SK-N-SH treated with all-trans-retinoic acid at 6 μM for 48 hours (cell line): Measurements from ENCODE around the gene RHBDF2.

Source experiments
- ATAC-seq: fragments of 200-7000 bp; cut with Tn5 transposase; 3 replicates; pipeline ENCODE4 v1.9.1; 2020; ENCODE audit warnings: mild to moderate bottlenecking, moderate library complexity
- ARNTL ChIP-seq: fragments of 450-650 bp; formaldehyde crosslinking; IDR thresholded peaks from 2 replicates; pipeline ENCODE4 v1.5.0; 2020; ENCODE audit warnings: low read depth, mild to moderate bottlenecking, moderate library complexity, borderline replicate concordance
- BACH2 ChIP-seq: fragments of 250-450 bp; sonication (Bioruptor Pico); IDR thresholded peaks from 2 replicates; pipeline ENCODE4 v1.9.0; 2021; ENCODE audit warnings: mild to moderate bottlenecking, borderline replicate concordance
- CSDC2 ChIP-seq: fragments of 250-450 bp; sonication (Bioruptor Pico); IDR thresholded peaks from 2 replicates; pipeline ENCODE4 v1.5.0; 2020; ENCODE audit warnings: mild to moderate bottlenecking, moderate library complexity
- ESRRG ChIP-seq: fragments of 250-450 bp; sonication (Bioruptor Pico); IDR thresholded peaks from 2 replicates; pipeline ENCODE4 v1.6.1; 2021; ENCODE audit warnings: mild to moderate bottlenecking
- GLIS3 ChIP-seq: fragments of 250-450 bp; sonication (Bioruptor Pico); IDR thresholded peaks from 2 replicates; pipeline ENCODE4 v1.5.0; 2020; ENCODE audit warnings: mild to moderate bottlenecking, moderate library complexity
- OSR1 ChIP-seq: fragments of 250-450 bp; sonication (Bioruptor Pico); IDR thresholded peaks from 2 replicates; pipeline ENCODE4 v1.8.0; 2022; ENCODE audit warnings: moderate library complexity, mild to moderate bottlenecking, inconsistent platforms
- PPARA ChIP-seq: fragments of 250-450 bp; sonication (Bioruptor Pico); IDR thresholded peaks from 2 replicates; pipeline ENCODE4 v1.5.0; 2020; ENCODE audit warnings: mild to moderate bottlenecking, borderline replicate concordance
- RARB ChIP-seq: fragments of 250-450 bp; sonication (Bioruptor Pico); IDR thresholded peaks from 2 replicates; pipeline ENCODE4 v1.8.0; 2021; ENCODE audit warnings: mild to moderate bottlenecking, moderate library complexity
- SNAI2 ChIP-seq: fragments of 250-450 bp; sonication (Bioruptor Pico); IDR thresholded peaks from 2 replicates; pipeline ENCODE4 v1.5.0; 2020; ENCODE audit warnings: mild to moderate bottlenecking, moderate library complexity
- TCF4 ChIP-seq: fragments of 250-450 bp; sonication (Bioruptor Pico); IDR thresholded peaks from 2 replicates; pipeline ENCODE4 v1.8.0; 2021; ENCODE audit warnings: mild to moderate bottlenecking, moderate library complexity, borderline replicate concordance
- TOX ChIP-seq: fragments of 250-450 bp; sonication (Bioruptor Pico); IDR thresholded peaks from 2 replicates; pipeline ENCODE4 v1.8.0; 2021; ENCODE audit warnings: mild to moderate bottlenecking, moderate library complexity, borderline replicate concordance
- ZC3H10 ChIP-seq: fragments of 250-450 bp; sonication (Bioruptor Pico); IDR thresholded peaks from 2 replicates; pipeline ENCODE4 v1.5.1; 2021; ENCODE audit warnings: mild to moderate bottlenecking, moderate library complexity
- ZFP3 ChIP-seq: fragments of 250-450 bp; sonication (Bioruptor Pico); IDR thresholded peaks from 2 replicates; pipeline ENCODE4 v1.5.0; 2020; ENCODE audit warnings: mild to moderate bottlenecking, moderate library complexity
- ZFP30 ChIP-seq: fragments of 450-650 bp; formaldehyde crosslinking; IDR thresholded peaks from 2 replicates; pipeline ENCODE4 v1.5.0; 2022; ENCODE audit warnings: mild to moderate bottlenecking, moderate library complexity
- ZNF565 ChIP-seq: fragments of 450-650 bp; formaldehyde crosslinking; conservative IDR thresholded peaks from 2 replicates; pipeline ENCODE4 v1.5.0; 2020; ENCODE audit warnings: low read depth, mild to moderate bottlenecking, moderate library complexity
- ZNF70 ChIP-seq: fragments of 450-650 bp; formaldehyde crosslinking; IDR thresholded peaks from 2 replicates; pipeline ENCODE4 v1.5.0; 2020; ENCODE audit warnings: mild to moderate bottlenecking, moderate library complexity
- ZNF8 ChIP-seq: fragments of 450-650 bp; formaldehyde crosslinking; IDR thresholded peaks from 2 replicates; pipeline ENCODE4 v1.5.0; 2020; ENCODE audit warnings: mild to moderate bottlenecking, moderate library complexity
- TF ChIP-seq, protein P1 (sequence below): fragments of 250-450 bp; sonication (Bioruptor Pico); IDR thresholded peaks from 2 replicates; pipeline ENCODE4 v1.5.0; 2020; ENCODE audit warnings: mild to moderate bottlenecking, moderate library complexity
- TF ChIP-seq, protein P2 (sequence below): fragments of 250-450 bp; sonication (Bioruptor Pico); IDR thresholded peaks from 2 replicates; pipeline ENCODE4 v1.5.1; 2021; ENCODE audit warnings: mild to moderate bottlenecking, moderate library complexity
- TF ChIP-seq, protein P3 (sequence below): fragments of 250-450 bp; sonication (Bioruptor Pico); IDR thresholded peaks from 2 replicates; pipeline ENCODE4 v1.8.0; 2020; ENCODE audit warnings: mild to moderate bottlenecking, moderate library complexity, borderline replicate concordance
- TF ChIP-seq, protein P4 (sequence below): fragments of 250-450 bp; sonication (Bioruptor Pico); IDR thresholded peaks from 2 replicates; pipeline ENCODE4 v1.5.1; 2020; ENCODE audit warnings: low read depth, mild to moderate bottlenecking, moderate library complexity
- TF ChIP-seq, protein P5 (sequence below): fragments of 250-450 bp; sonication (Bioruptor Pico); IDR thresholded peaks from 2 replicates; pipeline ENCODE4 v1.8.0; 2021; ENCODE audit warnings: low read depth, mild to moderate bottlenecking, moderate library complexity, borderline replicate concordance

The RHBDF2 gene

DNA sequence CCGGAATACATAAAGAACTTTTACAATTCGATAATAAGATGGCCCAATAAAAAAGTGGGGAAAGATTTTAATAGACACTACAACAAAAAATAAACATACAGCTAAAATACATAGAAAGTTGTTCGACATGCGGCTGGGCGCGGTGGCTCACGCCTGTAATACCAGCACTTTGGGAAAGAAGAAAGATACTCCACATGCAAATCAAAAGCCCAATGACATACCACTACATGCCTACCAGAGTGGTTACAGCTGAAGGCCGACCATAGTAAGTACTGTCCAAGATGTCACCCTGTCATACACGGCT lies 47.9 kb upstream of the RHBDF2 start:
- ATAC-seq: no peak
- TF ChIP-seq ZNF8 (no peak), RARB (no peak), ZNF565 (CRISPR knock-in tag) (no peak), OSR1 (CRISPR knock-in tag) (no peak), ZC3H10 (CRISPR knock-in tag) (no peak), PPARA (CRISPR knock-in tag) (no peak), GLIS3 (CRISPR knock-in tag) (no peak), ESRRG (CRISPR knock-in tag) (no peak), TOX (CRISPR knock-in tag) (no peak), CSDC2 (CRISPR knock-in tag) (no peak), ARNTL (CRISPR knock-in tag) (no peak), ZNF70 (no peak), SNAI2 (no peak), ZFP30 (no peak), BACH2 (no peak), TCF4 (no peak)
- TF ChIP-seq, protein P1, sequence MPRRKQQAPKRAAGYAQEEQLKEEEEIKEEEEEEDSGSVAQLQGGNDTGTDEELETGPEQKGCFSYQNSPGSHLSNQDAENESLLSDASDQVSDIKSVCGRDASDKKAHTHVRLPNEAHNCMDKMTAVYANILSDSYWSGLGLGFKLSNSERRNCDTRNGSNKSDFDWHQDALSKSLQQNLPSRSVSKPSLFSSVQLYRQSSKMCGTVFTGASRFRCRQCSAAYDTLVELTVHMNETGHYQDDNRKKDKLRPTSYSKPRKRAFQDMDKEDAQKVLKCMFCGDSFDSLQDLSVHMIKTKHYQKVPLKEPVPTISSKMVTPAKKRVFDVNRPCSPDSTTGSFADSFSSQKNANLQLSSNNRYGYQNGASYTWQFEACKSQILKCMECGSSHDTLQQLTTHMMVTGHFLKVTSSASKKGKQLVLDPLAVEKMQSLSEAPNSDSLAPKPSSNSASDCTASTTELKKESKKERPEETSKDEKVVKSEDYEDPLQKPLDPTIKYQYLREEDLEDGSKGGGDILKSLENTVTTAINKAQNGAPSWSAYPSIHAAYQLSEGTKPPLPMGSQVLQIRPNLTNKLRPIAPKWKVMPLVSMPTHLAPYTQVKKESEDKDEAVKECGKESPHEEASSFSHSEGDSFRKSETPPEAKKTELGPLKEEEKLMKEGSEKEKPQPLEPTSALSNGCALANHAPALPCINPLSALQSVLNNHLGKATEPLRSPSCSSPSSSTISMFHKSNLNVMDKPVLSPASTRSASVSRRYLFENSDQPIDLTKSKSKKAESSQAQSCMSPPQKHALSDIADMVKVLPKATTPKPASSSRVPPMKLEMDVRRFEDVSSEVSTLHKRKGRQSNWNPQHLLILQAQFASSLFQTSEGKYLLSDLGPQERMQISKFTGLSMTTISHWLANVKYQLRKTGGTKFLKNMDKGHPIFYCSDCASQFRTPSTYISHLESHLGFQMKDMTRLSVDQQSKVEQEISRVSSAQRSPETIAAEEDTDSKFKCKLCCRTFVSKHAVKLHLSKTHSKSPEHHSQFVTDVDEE (CRISPR knock-in tag): no peak
- TF ChIP-seq, protein P2, sequence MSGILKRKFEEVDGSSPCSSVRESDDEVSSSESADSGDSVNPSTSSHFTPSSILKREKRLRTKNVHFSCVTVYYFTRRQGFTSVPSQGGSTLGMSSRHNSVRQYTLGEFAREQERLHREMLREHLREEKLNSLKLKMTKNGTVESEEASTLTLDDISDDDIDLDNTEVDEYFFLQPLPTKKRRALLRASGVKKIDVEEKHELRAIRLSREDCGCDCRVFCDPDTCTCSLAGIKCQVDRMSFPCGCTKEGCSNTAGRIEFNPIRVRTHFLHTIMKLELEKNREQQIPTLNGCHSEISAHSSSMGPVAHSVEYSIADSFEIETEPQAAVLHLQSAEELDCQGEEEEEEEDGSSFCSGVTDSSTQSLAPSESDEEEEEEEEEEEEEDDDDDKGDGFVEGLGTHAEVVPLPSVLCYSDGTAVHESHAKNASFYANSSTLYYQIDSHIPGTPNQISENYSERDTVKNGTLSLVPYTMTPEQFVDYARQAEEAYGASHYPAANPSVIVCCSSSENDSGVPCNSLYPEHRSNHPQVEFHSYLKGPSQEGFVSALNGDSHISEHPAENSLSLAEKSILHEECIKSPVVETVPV: no peak
- TF ChIP-seq, protein P3, sequence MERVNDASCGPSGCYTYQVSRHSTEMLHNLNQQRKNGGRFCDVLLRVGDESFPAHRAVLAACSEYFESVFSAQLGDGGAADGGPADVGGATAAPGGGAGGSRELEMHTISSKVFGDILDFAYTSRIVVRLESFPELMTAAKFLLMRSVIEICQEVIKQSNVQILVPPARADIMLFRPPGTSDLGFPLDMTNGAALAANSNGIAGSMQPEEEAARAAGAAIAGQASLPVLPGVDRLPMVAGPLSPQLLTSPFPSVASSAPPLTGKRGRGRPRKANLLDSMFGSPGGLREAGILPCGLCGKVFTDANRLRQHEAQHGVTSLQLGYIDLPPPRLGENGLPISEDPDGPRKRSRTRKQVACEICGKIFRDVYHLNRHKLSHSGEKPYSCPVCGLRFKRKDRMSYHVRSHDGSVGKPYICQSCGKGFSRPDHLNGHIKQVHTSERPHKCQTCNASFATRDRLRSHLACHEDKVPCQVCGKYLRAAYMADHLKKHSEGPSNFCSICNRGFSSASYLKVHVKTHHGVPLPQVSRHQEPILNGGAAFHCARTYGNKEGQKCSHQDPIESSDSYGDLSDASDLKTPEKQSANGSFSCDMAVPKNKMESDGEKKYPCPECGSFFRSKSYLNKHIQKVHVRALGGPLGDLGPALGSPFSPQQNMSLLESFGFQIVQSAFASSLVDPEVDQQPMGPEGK (CRISPR knock-in tag): no peak
- TF ChIP-seq, protein P4, sequence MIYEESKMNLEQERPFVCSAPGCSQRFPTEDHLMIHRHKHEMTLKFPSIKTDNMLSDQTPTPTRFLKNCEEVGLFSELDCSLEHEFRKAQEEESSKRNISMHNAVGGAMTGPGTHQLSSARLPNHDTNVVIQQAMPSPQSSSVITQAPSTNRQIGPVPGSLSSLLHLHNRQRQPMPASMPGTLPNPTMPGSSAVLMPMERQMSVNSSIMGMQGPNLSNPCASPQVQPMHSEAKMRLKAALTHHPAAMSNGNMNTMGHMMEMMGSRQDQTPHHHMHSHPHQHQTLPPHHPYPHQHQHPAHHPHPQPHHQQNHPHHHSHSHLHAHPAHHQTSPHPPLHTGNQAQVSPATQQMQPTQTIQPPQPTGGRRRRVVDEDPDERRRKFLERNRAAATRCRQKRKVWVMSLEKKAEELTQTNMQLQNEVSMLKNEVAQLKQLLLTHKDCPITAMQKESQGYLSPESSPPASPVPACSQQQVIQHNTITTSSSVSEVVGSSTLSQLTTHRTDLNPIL: no peak

DNA sequence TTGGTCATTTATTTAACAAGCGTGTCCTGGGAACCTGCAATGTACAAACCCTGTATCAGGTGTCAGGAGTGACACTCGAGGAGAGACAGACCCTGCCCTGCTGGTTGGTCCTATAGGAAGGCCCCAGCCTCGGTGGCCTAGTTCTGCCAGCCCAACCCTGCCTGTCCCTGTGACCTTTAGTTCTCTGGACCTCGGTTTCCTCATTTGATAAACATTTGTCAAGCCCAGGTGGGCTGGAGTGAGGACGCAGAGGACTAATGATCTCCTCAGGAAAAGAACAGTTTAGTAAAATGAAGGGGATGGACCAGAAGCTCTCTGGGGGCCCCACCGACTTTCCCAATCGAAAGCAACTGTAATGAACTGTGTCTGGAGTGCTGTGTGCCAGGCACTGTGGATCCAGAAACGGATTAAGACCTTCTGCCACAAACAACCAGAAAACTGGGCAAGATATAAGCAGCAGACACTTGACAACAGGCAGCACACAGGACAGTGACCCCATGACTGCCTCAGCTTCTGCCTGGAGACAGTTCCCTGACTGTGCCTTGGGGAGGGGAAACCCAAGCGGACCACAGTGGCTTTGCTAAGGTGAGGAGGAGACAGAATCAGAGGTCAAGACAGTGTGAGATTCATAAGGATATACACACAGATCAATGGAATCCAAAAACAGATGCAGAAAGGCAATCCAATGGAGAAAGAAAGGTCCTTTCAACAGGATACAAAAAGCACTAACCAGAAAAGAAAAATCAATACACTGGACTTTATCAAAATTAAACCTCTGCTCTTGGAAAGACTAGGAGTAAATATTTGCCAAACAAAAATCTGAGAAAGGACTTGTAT lies 47.4 kb upstream of the RHBDF2 start:
- no peak for ATAC-seq
- TF ChIP-seq RARB (no peak), TOX (CRISPR knock-in tag) (no peak), ZNF70 (no peak), GLIS3 (CRISPR knock-in tag) (no peak), ZNF565 (CRISPR knock-in tag) (no peak), ZC3H10 (CRISPR knock-in tag) (no peak), ZNF8 (no peak), CSDC2 (CRISPR knock-in tag) (no peak), ZFP3 (CRISPR knock-in tag) (no peak)

DNA sequence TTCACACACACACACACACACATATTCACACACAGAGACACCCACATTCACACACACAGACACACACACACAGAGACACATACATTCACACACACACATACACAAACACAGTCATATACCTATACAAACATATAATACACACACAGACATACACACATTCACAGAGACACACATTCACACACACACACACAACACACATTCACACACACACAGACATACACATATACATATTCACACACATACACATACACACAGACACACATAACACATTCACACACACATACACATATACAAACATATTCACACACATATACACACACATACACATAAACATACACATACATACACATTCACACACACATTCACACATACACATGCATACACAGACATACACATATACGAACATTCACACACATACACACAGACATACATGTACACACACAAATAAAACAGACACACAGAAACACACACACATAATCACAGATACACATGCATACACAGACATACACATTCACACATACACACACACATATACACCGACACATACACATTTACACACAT lies 46.5 kb upstream of the RHBDF2 start:
- no peak for ATAC-seq
- no peak for TF ChIP-seq ZNF565 (CRISPR knock-in tag)
- TF ChIP-seq, protein P5, sequence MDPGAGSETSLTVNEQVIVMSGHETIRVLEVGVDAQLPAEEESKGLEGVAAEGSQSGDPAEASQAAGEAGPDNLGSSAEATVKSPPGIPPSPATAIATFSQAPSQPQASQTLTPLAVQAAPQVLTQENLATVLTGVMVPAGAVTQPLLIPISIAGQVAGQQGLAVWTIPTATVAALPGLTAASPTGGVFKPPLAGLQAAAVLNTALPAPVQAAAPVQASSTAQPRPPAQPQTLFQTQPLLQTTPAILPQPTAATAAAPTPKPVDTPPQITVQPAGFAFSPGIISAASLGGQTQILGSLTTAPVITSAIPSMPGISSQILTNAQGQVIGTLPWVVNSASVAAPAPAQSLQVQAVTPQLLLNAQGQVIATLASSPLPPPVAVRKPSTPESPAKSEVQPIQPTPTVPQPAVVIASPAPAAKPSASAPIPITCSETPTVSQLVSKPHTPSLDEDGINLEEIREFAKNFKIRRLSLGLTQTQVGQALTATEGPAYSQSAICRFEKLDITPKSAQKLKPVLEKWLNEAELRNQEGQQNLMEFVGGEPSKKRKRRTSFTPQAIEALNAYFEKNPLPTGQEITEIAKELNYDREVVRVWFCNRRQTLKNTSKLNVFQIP: no peak
- TF ChIP-seq, protein P4: no peak
- TF ChIP-seq RARB: no peak
- no peak for TF ChIP-seq ARNTL (CRISPR knock-in tag)
- TF ChIP-seq ZFP3 (CRISPR knock-in tag): no peak
- TF ChIP-seq CSDC2 (CRISPR knock-in tag): no peak
- no peak for TF ChIP-seq OSR1 (CRISPR knock-in tag)
- TF ChIP-seq, protein P3 (CRISPR knock-in tag): no peak
- TF ChIP-seq SNAI2: no peak
- TF ChIP-seq ZFP30: no peak
